CD4-positive, alpha-beta T cell treated with Interferon gamma for 1 hour (primary cell): ENCODE data around the gene IQGAP3.

Source experiments
- DNase-seq: peaks from one replicate; pipeline ENCODE4 v3.0.0-alpha.2; 2020

IQGAP3 gene

DNA sequence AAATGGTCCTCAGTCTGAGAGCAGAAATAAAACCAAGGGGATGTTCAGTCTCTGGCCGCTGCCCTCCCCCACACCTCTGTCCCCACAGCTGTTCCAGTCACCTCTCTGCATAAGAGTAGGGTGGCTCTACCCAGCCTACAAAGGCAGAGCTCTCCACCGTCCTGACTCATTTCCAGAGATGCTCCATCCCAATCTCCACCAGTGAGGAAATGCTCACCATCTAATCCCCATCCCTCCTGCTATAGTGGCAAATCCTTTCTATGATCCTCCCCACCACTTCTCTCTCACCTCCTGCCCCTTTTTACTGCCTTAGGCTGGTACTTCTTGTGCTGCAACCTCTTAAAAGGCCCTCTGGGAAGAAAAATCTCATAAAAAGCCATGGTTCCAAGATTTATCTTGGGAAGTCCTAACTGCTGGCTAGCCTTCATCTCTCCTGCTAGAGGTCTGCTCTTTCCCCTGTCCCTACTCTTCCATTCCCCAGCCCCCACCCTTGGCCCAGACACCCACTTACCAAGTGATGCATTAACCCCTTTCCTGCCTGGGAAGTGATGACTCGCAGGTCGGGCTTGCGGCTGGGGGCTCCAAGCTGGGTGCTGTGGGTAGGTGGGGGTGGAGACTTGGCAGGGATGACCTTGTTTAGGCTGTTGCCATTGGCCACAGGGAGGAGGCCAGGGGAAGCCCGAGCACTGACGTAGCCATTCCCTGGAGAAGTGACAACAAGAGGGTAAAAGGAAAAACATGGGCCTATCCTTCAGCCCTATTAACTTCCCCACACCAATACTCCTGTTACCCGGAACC is 95.7 kb downstream of the IQGAP3 start:
- DNase-seq = no peak

DNA sequence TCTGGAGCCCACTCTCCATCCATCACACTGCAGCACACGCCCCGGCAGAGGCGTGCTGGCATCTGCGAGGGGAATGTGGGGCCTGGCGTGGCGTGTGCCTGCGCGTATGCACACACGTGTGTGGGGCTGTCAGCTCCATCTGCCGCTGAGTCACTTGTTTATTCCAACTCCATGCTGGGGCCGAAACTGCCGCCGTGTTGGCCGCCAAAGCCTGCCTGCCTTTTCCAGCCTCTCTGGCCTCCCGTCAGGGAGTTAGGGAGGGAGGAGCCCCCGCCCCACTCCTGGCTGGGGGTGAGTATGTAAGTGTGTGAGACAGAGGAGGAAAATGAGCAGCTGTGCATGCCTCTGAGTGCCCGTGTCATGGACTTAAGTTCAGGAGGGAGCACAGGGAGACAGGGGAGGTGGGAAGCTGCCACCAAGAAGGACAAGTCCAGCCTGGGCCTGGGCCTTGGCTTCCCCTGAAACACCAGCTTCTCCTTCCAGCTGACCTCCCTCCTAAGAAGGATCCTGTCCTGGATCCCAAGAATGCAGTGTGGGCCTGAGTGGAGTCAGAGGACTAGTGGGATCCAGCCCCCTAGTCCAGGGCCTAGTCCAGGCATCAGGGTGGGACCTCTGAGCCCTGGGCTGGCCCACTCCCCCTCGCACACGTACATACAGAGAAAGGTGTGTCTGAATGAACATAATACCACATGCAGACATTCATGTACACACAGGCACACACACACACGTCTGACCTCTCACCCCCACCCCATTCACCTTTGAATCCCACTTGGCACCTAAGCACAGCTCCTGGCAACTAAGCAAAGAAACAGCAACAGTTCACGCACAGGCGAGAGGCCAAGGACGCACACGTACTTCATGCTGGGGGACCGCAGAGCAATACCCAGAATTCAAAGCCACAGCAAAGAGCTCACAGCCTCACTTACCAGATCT is 96.5 kb downstream of the IQGAP3 start:
- DNase-seq = no peak
